Body of pancreas (tissue), 4 donors: Measurements from ENCODE around the gene THSD7A.

Experiments
- CTCF ChIP-seq, 7 experiments: fragments of 450-650 bp in 4 of 7; fragments of 200-600 bp in 3 of 7; sonication (generic) in 3 of 7; IDR thresholded peaks; one replicate each; pipeline ENCODE4 v1.5.1; 2016 to 2019; ENCODE audit warnings: antibody characterized with exemption in 7 of 7
- POLR2A ChIP-seq, 3 donors: fragments of 450-650 bp; IDR thresholded peaks; one replicate each; pipeline ENCODE4 v1.6.1; 2016; ENCODE audit warnings: antibody characterized with exemption in 3 of 3, mild to moderate bottlenecking in 2 of 3

GRCh38 chr7:11675163-11675562, 156.8 kb downstream of the THSD7A start:
- TF ChIP-seq POLR2A (IDR thresholded peaks at IDR 0.05) (no peak), CTCF (IDR thresholded peaks at IDR 0.05) (no peak)
